H1 (cell line): ENCODE results near the gene STT3A. TPM values are rescaled to one million over a fixed set of nuclear protein-coding genes. Genes with fewer than 3 reads are reported as not detected.

Experiments used
- BCL11A ChIP-seq, 2 experiments: IDR thresholded peaks; one replicate each; pipeline ENCODE4 v1.6.1; 2011; ENCODE audit warnings: low read depth in 2 of 2, low read length in 2 of 2, mild to moderate bottlenecking in 2 of 2
- CEBPB ChIP-seq: IDR thresholded peaks from 2 replicates; pipeline ENCODE4 v1.6.1; 2012; ENCODE audit warnings: low read depth, low read length
- CREB1 ChIP-seq: IDR thresholded peaks from 2 replicates; pipeline ENCODE4 v1.6.1; 2012; ENCODE audit warnings: inconsistent platforms
- EGR1 ChIP-seq: IDR thresholded peaks from 2 replicates; pipeline ENCODE4 v1.6.1; 2011; ENCODE audit warnings: low read depth, low read length, borderline replicate concordance
- EZH2 ChIP-seq: fragments of 200-600 bp; sonication (generic); IDR thresholded peaks from 2 replicates; pipeline ENCODE4 v1.7.1; 2012; ENCODE audit warnings: low read depth, mild to moderate bottlenecking, moderate library complexity, low read length, inconsistent platforms; ENCODE audit not compliant: severe bottlenecking
- GTF2F1 ChIP-seq: IDR thresholded peaks from 2 replicates; pipeline ENCODE4 v1.6.1; 2012; ENCODE audit warnings: low read depth, low read length, improper control_type of control experiment, borderline replicate concordance
- HDAC6 ChIP-seq: IDR thresholded peaks from one replicate; pipeline ENCODE4 v1.7.1; 2012; ENCODE audit warnings: low read depth, mild to moderate bottlenecking, inconsistent platforms, low read length, moderate library complexity
- JUND ChIP-seq: IDR thresholded peaks from 2 replicates; pipeline ENCODE4 v1.6.1; 2011; ENCODE audit warnings: mild to moderate bottlenecking, improper control_type of control experiment, low read length
- KDM5A ChIP-seq: fragments of 200-600 bp; IDR thresholded peaks from 2 replicates; pipeline ENCODE4 v1.7.1; 2012; ENCODE audit warnings: mild to moderate bottlenecking, low read length, inconsistent platforms, mixed read lengths
- NANOG ChIP-seq: IDR thresholded peaks from 2 replicates; pipeline ENCODE4 v1.6.1; 2011; ENCODE audit warnings: low read length, low read depth, mild to moderate bottlenecking, inconsistent platforms; ENCODE audit not compliant: insufficient read depth, poor library complexity, severe bottlenecking
- POLR2A ChIP-seq, 2 experiments: IDR thresholded peaks; 1 replicate in 1 of 2; 2 replicates in 1 of 2; pipeline ENCODE4 v1.6.1; 2011; ENCODE audit warnings: low read depth in 2 of 2, low read length in 2 of 2, mild to moderate bottlenecking in 2 of 2; ENCODE audit errors: control extremely low read depth in 1 of 2
- POU5F1 ChIP-seq: IDR thresholded peaks from 2 replicates; pipeline ENCODE4 v1.6.1; 2011; ENCODE audit warnings: low read depth, mild to moderate bottlenecking, low read length, moderate library complexity
- SAP30 ChIP-seq: fragments of 300-600 bp; sonication (generic); IDR thresholded peaks from 2 replicates; pipeline ENCODE4 v1.7.1; 2012; ENCODE audit warnings: low read length, moderate library complexity, mild to moderate bottlenecking, inconsistent platforms; ENCODE audit not compliant: insufficient read depth, insufficient replicate concordance
- SIN3A ChIP-seq, 2 experiments: IDR thresholded peaks in 1 of 2; conservative IDR thresholded peaks in 1 of 2; 2 replicates each; pipeline ENCODE4 v1.6.1; 2011 to 2012; ENCODE audit warnings: low read length in 2 of 2, improper control_type of control experiment in 1 of 2, low read depth in 1 of 2, mild to moderate bottlenecking in 1 of 2
- SIX5 ChIP-seq: IDR thresholded peaks from 2 replicates; pipeline ENCODE4 v1.6.1; 2011; ENCODE audit warnings: mild to moderate bottlenecking, low read depth, low read length
- SP2 ChIP-seq: IDR thresholded peaks from 2 replicates; pipeline ENCODE4 v1.6.1; 2012; ENCODE audit warnings: mild to moderate bottlenecking, low read length, inconsistent platforms
- TAF1 ChIP-seq: IDR thresholded peaks from 2 replicates; pipeline ENCODE4 v1.6.1; 2011; ENCODE audit warnings: mild to moderate bottlenecking, low read depth, low read length
- TAF7 ChIP-seq: optimal IDR thresholded peaks from 2 replicates; pipeline ENCODE3; 2011; ENCODE audit warnings: low read depth, mild to moderate bottlenecking, inconsistent platforms, low read length, moderate library complexity, borderline replicate concordance
- YY1 ChIP-seq: IDR thresholded peaks from 2 replicates; pipeline ENCODE4 v1.6.1; 2011; ENCODE audit warnings: low read depth, mild to moderate bottlenecking, low read length
- polyA plus RNA-seq, 7 experiments: library from polyadenylated mRNA; depleted of rRNA in 3 of 7; stranded (reverse) in 5 of 7; unstranded in 2 of 7; fragments of >200 nt in 5 of 7; fragments of 200-250 nt in 2 of 7; gene quantifications; 1 replicate in 5 of 7; 2 replicates in 1 of 7; 4 replicates in 1 of 7; pipeline versions ENCODE4 v1.2.1 to v1.2.3, GENCODE V29; 2011 to 2013; ENCODE audit warnings: missing spikeins in 2 of 7, mixed read lengths in 2 of 7
- total RNA-seq: library from RNA; stranded (reverse); fragmentation: NEBNext Ultra II Directional; extraction: Animal tissue kit (Norgen Biotek cat#: 25700); gene quantifications from 2 replicates; pipeline ENCODE4 v1.2.1, GENCODE V29; 2021
- TF ChIP-seq, protein P1 (sequence below): IDR thresholded peaks from 2 replicates; pipeline ENCODE4 v1.6.1; 2012; ENCODE audit warnings: low read length, inconsistent platforms
- TF ChIP-seq, protein P2 (sequence below), 3 experiments: IDR thresholded peaks; 1 replicate in 2 of 3; 2 replicates in 1 of 3; pipeline versions ENCODE4 v1.5.1 to v1.6.1; 2011; ENCODE audit warnings: low read length in 3 of 3, mild to moderate bottlenecking in 3 of 3, inconsistent platforms in 2 of 3, low read depth in 1 of 3, moderate library complexity in 1 of 3; ENCODE audit not compliant: insufficient read depth in 1 of 3; ENCODE audit errors: control extremely low read depth in 1 of 3

Gene STT3A
- total and polyA plus RNA-seq, 2 of the 8 experiments (the other 6 are each of a cell fraction or from before 2014, with no cell fraction given) = 173 to 211 TPM

DNA sequence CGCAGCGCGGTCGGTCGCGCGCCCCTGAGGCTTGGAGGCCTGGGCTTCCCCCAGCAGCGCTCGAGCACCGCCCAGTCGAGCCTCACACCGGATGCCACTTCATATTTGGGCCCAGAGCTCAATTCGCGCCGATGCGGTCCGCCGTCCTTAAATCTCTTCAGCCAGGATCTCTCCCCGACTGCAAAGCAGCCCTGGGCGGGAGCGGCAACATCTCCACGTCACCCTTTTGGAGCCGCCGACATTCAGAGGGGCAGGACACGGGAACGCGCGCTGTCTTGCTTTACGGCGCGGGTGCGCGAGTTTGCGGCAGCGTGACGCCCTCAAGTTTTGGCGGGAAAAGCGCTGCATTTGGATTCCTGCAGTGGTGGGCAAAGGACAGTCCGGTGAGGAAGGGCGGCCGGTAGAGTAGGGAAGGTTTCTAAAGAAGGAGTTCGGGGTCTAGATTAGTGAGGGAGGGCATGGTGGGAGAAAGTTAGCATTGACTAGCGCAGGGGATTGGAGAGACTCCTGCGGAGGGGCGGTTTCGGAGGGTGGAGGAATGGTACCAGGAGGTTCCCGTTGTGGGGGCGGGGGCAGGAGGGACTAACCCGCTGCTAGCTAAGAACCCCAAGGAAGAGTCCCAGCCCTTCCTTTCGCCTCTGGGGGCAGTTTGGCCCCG lies 33.1 kb downstream of the STT3A start (continued):
- TF ChIP-seq SIX5 = no peak
- TF ChIP-seq, protein P1, sequence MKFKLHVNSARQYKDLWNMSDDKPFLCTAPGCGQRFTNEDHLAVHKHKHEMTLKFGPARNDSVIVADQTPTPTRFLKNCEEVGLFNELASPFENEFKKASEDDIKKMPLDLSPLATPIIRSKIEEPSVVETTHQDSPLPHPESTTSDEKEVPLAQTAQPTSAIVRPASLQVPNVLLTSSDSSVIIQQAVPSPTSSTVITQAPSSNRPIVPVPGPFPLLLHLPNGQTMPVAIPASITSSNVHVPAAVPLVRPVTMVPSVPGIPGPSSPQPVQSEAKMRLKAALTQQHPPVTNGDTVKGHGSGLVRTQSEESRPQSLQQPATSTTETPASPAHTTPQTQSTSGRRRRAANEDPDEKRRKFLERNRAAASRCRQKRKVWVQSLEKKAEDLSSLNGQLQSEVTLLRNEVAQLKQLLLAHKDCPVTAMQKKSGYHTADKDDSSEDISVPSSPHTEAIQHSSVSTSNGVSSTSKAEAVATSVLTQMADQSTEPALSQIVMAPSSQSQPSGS = peak; percentile 44; the same call in 1 of the 2 replicates
- TF ChIP-seq CREB1 = peak; percentile 92
- TF ChIP-seq CEBPB = no peak
- TF ChIP-seq SAP30 = no peak
- TF ChIP-seq BCL11A (IDR thresholded peaks at IDR 0.05; ENCODE audit: low read depth in 2 of 2, low read length in 2 of 2) = no peak
- peak in 1 of 2 experiments; percentile 94; a peak in 2 of 4 replicates for TF ChIP-seq SIN3A (conservative IDR thresholded peaks at IDR 0.05 in 1 of 2, IDR thresholded peaks at IDR 0.05 in 1 of 2; ENCODE audit: low read depth in 1 of 2, low read length in 2 of 2)
- no peak for TF ChIP-seq POU5F1
- TF ChIP-seq YY1 = 0 out of 2 replicates have a peak, but pooled peaks have one; percentile 18
- no peak for TF ChIP-seq NANOG
- TF ChIP-seq POLR2A (IDR thresholded peaks at IDR 0.05; ENCODE audit: control extremely low read depth in 1 of 2, low read depth in 2 of 2, low read length in 2 of 2) = peak; percentile 73 to 88
- peak; percentile 68; the same call in 1 of the 2 replicates for TF ChIP-seq KDM5A
- no peak for TF ChIP-seq SP2
- TF ChIP-seq, protein P2, sequence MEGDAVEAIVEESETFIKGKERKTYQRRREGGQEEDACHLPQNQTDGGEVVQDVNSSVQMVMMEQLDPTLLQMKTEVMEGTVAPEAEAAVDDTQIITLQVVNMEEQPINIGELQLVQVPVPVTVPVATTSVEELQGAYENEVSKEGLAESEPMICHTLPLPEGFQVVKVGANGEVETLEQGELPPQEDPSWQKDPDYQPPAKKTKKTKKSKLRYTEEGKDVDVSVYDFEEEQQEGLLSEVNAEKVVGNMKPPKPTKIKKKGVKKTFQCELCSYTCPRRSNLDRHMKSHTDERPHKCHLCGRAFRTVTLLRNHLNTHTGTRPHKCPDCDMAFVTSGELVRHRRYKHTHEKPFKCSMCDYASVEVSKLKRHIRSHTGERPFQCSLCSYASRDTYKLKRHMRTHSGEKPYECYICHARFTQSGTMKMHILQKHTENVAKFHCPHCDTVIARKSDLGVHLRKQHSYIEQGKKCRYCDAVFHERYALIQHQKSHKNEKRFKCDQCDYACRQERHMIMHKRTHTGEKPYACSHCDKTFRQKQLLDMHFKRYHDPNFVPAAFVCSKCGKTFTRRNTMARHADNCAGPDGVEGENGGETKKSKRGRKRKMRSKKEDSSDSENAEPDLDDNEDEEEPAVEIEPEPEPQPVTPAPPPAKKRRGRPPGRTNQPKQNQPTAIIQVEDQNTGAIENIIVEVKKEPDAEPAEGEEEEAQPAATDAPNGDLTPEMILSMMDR (IDR thresholded peaks at IDR 0.05; ENCODE audit: control extremely low read depth in 1 of 3, insufficient read depth in 1 of 3, low read depth in 1 of 3, low read length in 3 of 3) = no peak
- peak; percentile 99 for TF ChIP-seq TAF1
- no peak for TF ChIP-seq EZH2
- TF ChIP-seq JUND = no peak
- peak; percentile 99 for TF ChIP-seq TAF7
- TF ChIP-seq EGR1 = peak; percentile 61; the same call in 1 of the 2 replicates
- TF ChIP-seq GTF2F1 = peak; percentile 61; the same call in 1 of the 2 replicates
- TF ChIP-seq HDAC6 = no peak
